ENCODE results near the gene TEX48. TPM values are rescaled to one million over a fixed set of nuclear protein-coding genes. Genes with fewer than 3 reads are reported as not detected.

TEX48 gene
- total RNA-seq, 2 donors from 2014 or later = not detected

DNA sequence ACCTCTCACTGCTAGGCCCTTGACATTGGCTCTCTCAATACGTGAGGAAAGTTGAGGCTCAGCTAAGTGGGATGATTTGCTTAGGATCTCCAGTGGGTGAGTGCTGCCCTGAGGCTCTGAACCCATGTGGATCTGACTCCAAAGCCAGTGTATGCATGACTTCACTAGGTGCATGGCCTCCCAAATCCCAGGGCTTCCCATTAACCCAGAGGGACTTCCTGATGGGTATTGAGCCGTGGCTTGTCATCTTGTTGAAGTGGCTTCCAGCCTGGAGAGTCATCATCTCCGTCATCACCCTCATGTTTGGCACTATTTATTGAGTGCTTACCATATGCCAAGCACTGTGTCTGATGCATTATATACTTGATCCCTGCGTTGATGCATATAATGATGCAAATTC lies 37.3 kb upstream of the TEX48 start:
- intact Hi-C loops (cut with DNase I) = no loop called here
- no peak overlapping the region for H3K4me3 ChIP-seq
- H3K27me3 ChIP-seq (replicated peaks; ENCODE audit: insufficient read depth) = no peaks in the 10 kb centered on the region
- H3K9me3 ChIP-seq = no peaks in the 10 kb centered on the region
- no peak for DNase-seq (ENCODE audit: low spot score)
- no peak overlapping the region for H3K27ac ChIP-seq
- TF ChIP-seq POLR2A (IDR thresholded peaks at IDR 0.05) (no peak), POLR2AphosphoS5 (IDR thresholded peaks at IDR 0.05) (no peak)
- TF ChIP-seq, protein P1, sequence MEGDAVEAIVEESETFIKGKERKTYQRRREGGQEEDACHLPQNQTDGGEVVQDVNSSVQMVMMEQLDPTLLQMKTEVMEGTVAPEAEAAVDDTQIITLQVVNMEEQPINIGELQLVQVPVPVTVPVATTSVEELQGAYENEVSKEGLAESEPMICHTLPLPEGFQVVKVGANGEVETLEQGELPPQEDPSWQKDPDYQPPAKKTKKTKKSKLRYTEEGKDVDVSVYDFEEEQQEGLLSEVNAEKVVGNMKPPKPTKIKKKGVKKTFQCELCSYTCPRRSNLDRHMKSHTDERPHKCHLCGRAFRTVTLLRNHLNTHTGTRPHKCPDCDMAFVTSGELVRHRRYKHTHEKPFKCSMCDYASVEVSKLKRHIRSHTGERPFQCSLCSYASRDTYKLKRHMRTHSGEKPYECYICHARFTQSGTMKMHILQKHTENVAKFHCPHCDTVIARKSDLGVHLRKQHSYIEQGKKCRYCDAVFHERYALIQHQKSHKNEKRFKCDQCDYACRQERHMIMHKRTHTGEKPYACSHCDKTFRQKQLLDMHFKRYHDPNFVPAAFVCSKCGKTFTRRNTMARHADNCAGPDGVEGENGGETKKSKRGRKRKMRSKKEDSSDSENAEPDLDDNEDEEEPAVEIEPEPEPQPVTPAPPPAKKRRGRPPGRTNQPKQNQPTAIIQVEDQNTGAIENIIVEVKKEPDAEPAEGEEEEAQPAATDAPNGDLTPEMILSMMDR (IDR thresholded peaks at IDR 0.05) = no peak
- no peaks in the 10 kb centered on the region for H3K36me3 ChIP-seq
- no peaks in the 10 kb centered on the region for H3K4me1 ChIP-seq (replicated peaks)
- 97% methylated on average over 4 of the region's 4 CpGs for WGBS

- Histone ChIP-seq H3K4me3 (no peak overlapping the region), H3K9me3 (no peaks in the 10 kb centered on the region), H3K36me3 (no peaks in the 10 kb centered on the region), H3K4me1 (replicated peaks) (no peaks in the 10 kb centered on the region), H3K27me3 (replicated peaks; ENCODE audit: insufficient read depth) (no peaks in the 10 kb centered on the region), H3K27ac (no peak overlapping the region)
- intact Hi-C loops (cut with DNase I) = no loop called here
- no peak for DNase-seq (ENCODE audit: low spot score)
- TF ChIP-seq POLR2AphosphoS5 (IDR thresholded peaks at IDR 0.05) (no peak), POLR2A (IDR thresholded peaks at IDR 0.05) (no peak)
- TF ChIP-seq, protein P1 (IDR thresholded peaks at IDR 0.05) = no peak
- WGBS = 86% methylated on average over 8 of the region's 8 CpGs
Observed at GRCh38 chr9:114718801-114719221, 36.8 kb upstream of the TEX48 start.

DNA sequence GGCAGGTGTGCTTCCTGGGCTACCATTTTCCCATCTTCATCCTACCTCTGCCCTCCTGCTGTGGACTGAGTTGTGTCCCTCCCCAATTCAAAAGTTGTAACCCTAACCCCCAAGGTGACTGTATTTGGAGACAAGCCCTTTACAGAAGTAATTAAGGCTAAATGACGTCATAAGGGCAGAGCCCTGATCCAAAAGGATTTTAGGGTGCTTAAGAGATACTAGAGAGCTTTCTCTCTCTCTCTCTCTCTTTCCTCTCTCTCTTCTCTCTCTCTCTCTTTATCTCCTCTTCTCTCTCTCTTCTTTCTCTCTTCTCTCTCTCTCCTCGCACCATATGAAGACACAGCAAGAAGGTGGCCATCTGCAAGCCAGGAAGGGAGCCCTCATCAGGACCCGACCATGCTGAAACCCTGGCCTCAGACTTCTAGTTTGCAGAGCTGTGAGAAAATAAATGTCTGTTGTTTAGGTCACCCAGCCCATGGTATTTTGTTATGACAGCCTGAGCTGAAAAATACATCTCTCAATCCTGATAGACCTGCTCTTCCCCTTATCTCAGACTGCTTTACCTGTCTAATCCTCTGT lies 36.0 kb upstream of the TEX48 start:
- intact Hi-C loops (cut with DNase I) = no loop called here
- Histone ChIP-seq H3K9me3 (no peaks in the 10 kb centered on the region), H3K27ac (no peak overlapping the region), H3K27me3 (replicated peaks; ENCODE audit: insufficient read depth) (no peaks in the 10 kb centered on the region), H3K4me3 (no peak overlapping the region), H3K36me3 (no peaks in the 10 kb centered on the region), H3K4me1 (replicated peaks) (no peaks in the 10 kb centered on the region)
- TF ChIP-seq POLR2AphosphoS5 (IDR thresholded peaks at IDR 0.05) (no peak), POLR2A (IDR thresholded peaks at IDR 0.05) (no peak)
- TF ChIP-seq, protein P1 (IDR thresholded peaks at IDR 0.05) = no peak
- no peak for DNase-seq (ENCODE audit: low spot score)
- WGBS = 91% methylated on average over 3 of the region's 3 CpGs

DNA sequence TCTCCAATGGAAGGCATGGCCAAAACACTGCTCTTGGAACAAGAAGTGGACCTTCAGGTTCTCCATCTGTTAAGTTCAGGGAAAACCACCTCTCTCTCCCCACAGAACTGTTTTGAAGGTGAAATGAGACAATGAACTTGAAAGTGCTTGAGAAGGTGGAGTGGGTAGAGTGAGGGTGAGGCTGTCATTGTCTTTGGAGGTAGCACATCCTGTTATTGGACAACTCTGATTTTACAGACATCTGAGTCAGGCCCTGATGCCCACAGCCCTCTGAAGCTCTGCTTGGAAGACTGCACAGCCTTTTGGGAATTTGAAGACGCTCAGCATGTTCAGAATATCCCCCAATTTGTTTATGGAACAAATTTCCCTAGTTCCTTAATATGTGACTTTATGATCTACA lies 27.6 kb upstream of the TEX48 start:
- TF ChIP-seq POLR2A (IDR thresholded peaks at IDR 0.05) (no peak), POLR2AphosphoS5 (IDR thresholded peaks at IDR 0.05) (no peak)
- TF ChIP-seq, protein P1 (IDR thresholded peaks at IDR 0.05) = no peak
- intact Hi-C loops (cut with DNase I) = no loop called here
- Histone ChIP-seq H3K27ac (no peak overlapping the region), H3K27me3 (replicated peaks; ENCODE audit: insufficient read depth) (no peaks in the 10 kb centered on the region), H3K9me3 (no peaks in the 10 kb centered on the region), H3K4me1 (replicated peaks) (no peaks in the 10 kb centered on the region), H3K4me3 (no peak overlapping the region), H3K36me3 (no peaks in the 10 kb centered on the region)
- 93% methylated on average over 1 of the region's 1 CpG for WGBS
- DNase-seq (ENCODE audit: low spot score) = no peak

- Histone ChIP-seq H3K27me3 (replicated peaks; ENCODE audit: insufficient read depth) (no peaks in the 10 kb centered on the region), H3K27ac (no peak overlapping the region), H3K36me3 (no peaks in the 10 kb centered on the region), H3K4me1 (replicated peaks) (no peaks in the 10 kb centered on the region), H3K4me3 (no peak overlapping the region), H3K9me3 (no peaks in the 10 kb centered on the region)
- intact Hi-C loops (cut with DNase I) = no loop called here
- TF ChIP-seq POLR2A (IDR thresholded peaks at IDR 0.05) = no peak
- no peak for TF ChIP-seq POLR2AphosphoS5 (IDR thresholded peaks at IDR 0.05)
- TF ChIP-seq, protein P1 (IDR thresholded peaks at IDR 0.05) = no peak
- WGBS = 61% methylated on average over 2 of the region's 2 CpGs
- no peak for DNase-seq (ENCODE audit: low spot score)
Observed at GRCh38 chr9:114706711-114707110, 24.7 kb upstream of the TEX48 start.
